Measurements from ENCODE around the gene PPP1R3F.
"Not testable (repeated sequence)": the region's sequence is repeated elsewhere in the genome, so short reads cannot be mapped to it uniquely, and the experiment has no call there.

The PPP1R3F gene

GRCh38 chrX:49323735-49324134 lies 54.1 kb downstream of the PPP1R3F start:
- DNase-seq, result not testable (repeated sequence)

- DNase-seq, result not testable (repeated sequence)
These were observed 60.8 kb downstream of the PPP1R3F start for GRCh38 chrX:49330421-49330820.

GRCh38 chrX:49331282-49331681 lies 61.7 kb downstream of the PPP1R3F start, which contains the start of gene GAGE13:
Gene GAGE13 (plus strand): TSS chrX:49331582. CDS start chrX:49332738, 1,156 bp downstream.
- not testable (repeated sequence) for DNase-seq

- not testable (repeated sequence) for DNase-seq
These were observed 62.2 kb downstream of the PPP1R3F start for GRCh38 chrX:49331841-49332240.

All from NCI-H2029 treated with DMSO at 0.1 percent for 48 hours (cell line).